Fibroblast of gingiva (primary cell): Measurements from ENCODE around the gene CUL1.

ENCODE experiments used
- DNase-seq: peaks from one replicate; pipeline ENCODE4 v3.0.0-alpha.2; 2011; ENCODE audit warnings: low read depth

The CUL1 gene

GRCh38 chr7:148698397-148699023 is at the start of gene CUL1:
TSS of gene CUL1 (plus strand) at chr7:148698903. CDS start at chr7:148730123, 31,220 bp downstream.
- peak; percentile 83 for DNase-seq

DNA sequence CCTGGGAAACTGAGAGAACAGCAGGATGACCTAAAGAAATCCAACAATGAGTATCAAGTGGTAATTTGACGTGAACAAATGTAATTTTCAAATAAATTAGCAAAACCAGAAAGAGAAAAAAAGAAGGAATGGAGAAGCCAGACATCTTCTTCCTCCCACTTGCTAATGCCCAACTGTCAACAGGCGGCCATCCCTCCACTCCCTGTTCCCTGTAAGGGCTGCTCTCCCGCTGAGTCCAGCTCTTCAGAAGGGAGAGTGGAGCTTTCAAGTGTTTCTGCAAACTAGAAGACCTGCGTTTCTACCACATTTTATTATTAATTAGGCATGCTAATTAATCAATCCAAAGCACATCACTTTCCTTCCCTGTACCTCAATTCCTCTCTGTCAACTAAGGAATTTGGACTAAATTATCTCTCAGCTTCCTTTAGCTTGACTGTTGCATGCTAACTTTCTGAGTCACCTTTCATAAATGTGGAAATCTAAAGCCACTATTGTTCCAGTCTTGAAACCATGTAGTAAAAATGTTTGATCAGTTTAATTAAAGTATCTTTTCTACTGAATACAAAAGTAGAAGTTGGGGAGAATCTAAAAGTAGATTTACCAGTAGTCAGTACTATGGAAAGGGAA is 48.4 kb upstream of the CUL1 start:
- no peak for DNase-seq

DNA sequence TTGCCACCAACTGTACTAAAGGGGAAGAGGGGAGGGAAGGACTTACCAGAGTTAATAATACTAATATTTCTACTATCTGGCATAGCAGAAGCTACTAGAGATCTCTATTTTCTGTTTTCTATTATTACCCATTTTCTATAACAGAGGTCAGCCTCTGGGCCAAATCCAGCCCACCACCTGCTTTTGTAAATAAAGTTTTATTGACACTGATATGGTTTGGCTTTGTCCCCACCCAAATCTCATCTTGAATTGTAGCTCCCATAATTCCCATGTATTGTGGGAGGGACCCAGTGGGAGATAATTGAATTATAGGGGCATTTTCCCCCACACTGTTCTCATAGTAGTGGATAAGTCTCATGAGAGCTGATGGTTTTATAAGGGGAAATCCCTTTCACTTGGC is 45.9 kb upstream of the CUL1 start:
- DNase-seq: no peak

- DNase-seq: no peak
These were observed 40.8 kb upstream of the CUL1 start for GRCh38 chr7:148657929-148658328.

DNA sequence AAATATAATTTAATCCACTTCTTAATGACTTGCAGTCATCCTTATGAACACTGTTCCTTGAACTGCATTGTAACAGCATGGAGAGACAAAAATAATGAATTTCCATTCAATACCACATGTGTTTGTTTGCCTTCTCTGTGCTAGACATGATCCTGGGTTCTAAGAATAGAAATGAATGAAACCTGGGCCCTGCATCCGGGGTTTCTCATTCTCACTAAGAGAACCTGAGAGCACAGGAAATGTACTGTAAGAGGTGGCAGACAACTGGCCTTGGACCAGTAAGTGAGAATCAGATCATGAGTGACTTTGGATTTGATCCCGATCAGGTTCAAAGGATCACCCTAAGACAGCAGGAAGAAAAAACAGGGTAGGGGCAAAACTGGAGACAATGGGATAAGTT is 37.2 kb upstream of the CUL1 start:
- DNase-seq: no peak

DNA sequence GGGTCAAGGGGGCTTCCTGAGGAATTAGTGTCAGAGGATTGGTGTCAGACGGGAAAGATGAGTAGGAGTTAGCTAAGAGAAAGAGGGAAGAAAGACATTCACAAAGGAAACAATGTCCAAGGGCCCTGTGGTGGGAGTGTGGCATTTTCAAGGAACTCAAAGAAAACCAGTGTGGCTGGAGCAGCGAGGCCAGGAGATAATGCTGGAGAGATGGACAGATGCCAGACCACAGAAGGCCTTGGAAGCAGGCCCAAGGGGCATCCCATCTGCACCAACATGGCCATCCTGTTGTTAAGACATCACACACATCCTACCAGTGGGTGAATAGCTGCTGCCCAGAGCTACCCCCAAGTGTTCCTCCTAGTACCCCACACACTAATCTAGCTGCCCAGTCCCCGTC is 36.1 kb upstream of the CUL1 start:
- DNase-seq: no peak

GRCh38 chr7:148664324-148664723 is 34.4 kb upstream of the CUL1 start:
- DNase-seq: peak; percentile 47

- no peak for DNase-seq
These were observed 33.5 kb upstream of the CUL1 start for GRCh38 chr7:148665221-148665620.

DNA sequence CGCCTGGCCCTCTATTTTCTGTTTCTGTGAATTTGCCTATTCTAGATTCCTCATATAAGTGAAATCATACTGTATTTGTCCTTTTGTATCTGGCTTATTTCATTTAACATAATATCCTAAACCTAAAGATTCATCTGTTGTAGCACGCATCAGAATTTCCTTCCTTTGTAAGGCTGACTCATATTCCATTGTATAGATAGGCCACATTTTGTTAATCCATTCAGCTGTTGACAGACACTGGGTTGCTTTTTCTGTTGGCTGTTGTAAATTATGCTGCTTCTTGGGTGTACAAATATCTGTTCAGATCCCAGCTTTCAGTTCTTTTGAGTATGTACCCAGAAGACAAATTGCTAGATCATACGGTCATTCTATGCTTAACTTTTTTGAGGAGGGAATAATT is 28.8 kb upstream of the CUL1 start:
- DNase-seq: no peak

DNA sequence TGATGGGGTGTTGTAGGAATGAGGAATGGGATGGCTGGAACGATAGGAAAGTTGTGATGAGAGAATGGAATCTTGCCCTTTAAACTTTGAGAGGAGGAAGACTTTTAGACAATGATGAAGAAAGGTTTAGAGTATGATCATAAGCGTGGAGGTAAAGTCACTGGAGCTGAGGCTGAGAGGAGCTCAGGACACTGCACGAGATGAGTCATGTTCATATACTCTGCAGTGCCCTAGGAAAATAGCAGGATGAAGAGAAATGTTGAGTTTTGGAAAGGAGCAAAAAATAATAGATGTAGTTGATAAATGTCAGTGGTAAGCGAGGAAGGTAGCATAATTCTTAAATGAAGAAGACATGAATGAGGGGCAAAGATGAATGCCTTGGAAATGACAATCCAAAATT is 28.3 kb upstream of the CUL1 start:
- no peak for DNase-seq

DNA sequence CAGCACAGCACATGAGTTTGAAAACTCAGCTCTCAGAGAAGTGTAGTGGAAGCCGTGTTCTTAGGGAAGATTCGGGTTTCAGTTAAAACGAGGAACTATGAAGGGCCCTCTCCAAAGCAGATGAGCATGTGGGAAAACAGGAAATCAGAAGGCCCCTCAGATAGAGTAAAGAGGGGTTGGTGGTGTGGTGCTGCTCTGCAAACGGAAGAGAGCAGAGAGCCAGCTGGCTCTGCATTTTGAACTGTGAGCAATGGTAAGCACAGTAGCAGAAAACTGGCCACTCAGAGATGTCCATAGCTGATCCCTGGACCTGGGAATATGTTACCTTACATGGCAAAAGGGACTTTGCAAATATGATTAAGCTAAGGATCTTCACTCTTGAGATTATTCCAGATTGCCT is 27.9 kb upstream of the CUL1 start:
- no peak for DNase-seq

DNA sequence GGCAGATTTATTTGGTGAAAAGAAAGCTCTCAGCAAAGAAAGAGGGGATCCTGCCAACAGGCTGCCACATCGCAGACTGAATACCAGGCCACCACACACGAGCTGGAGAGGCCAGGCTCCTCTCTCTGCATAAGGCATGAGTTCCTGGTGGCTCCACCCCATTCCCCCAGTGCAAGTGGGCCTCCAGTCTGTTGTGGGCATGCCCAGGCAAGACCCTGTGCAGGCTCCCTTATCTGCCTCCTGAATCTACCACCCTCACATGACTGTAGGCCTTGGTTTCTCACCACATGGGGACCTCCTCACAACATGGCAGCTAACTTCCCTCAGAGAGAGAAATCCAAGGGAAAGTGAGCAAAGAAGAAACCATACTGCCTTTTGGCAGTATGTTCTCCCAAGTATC is 26.7 kb upstream of the CUL1 start:
- no peak for DNase-seq

DNA sequence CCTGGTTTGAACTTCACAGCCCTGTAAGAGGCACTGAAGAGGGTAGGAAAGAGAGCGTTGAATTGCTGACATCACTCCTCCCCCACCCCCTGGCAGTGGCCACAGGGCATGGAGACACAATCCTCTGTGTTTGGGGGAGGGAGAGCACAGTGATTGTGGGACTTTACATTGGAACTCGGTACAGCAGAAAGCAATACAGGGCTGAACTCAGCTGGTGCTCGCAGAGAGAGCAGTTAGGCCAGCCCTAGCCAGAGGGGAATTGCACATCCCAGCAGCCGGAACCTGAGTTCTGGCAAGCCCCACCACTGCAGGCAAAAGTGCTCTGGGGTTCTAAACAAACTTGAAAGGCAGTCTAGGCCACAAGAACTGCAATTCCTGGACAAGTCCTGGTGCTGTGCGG is 24.0 kb upstream of the CUL1 start:
- DNase-seq: no peak

- DNase-seq: no peak
These were observed 22.4 kb upstream of the CUL1 start for GRCh38 chr7:148676291-148676690.

DNA sequence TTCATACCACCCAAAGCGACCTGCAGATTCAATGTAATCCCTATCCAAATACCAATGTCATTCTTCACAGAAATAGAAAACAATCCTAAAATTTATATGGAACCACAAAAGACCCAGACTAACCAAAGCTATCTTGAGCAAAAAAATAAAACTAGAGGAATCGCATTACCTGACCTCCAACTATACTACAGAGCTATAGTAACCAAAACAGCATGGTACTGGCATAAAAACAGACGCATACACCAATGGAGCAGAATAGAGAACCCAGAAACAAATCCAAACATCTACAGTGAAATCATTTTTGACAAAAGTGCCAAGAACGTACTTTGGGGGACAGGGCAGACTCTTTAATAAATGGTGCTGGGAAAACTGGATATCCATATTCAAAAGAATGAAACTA is 16.9 kb upstream of the CUL1 start:
- DNase-seq: no peak

DNA sequence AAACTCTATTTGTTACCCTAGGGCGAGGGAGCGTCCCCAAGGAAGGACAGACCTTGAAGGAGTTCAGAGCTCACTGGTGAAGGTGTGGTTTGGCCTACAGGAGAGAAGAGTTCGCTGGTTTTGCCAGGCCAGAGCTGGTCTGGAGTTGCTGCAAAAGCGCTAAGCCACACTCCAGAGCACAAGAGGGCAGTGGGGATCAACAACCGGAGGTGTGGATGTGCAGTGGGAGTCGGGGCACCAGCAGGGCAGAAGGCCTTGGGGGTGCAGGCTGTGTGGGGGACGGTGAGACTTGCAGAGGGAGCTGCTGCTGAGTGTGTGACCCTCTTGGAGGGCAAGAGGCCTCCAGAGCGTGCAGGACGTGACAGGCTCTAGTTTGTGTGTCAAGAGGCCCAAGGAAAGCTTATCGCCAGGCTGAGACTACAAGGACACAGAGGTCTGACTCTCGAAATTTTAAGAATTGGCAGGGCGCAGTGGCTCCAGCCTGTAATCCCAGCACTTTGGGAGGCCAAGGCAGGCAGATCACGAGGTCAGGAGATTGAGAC is 14.3 kb upstream of the CUL1 start:
- no peak for DNase-seq

DNA sequence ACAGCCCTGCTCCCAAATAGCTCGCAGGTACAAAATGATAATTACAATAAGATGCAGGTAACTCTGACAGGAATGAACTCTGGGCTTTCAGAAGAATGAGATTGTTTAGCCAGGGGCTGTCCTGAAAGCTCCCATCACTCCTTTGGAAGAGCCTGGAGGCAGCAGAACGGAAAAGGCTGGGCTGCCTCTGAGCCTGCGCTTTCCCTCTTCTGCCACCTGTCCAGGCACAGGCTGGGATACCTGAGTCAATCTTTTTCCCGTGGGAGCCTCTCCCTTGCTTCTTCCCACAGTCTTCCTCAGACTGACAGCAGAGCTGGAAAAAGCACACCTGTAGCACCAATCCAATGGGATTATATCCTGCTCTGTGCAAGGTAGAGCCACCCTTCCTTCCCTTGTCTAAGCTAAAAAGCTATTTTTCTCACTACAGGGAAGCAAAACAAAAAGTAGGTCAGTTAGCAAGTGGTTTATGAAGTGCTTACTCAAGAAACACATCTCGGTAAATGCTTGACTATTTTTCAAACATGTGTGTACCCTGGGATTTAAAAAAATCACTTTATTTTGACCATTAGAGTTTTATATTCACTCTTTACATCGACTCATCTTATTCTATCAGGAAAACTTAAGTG is 12.3 kb upstream of the CUL1 start:
- no peak for DNase-seq

DNA sequence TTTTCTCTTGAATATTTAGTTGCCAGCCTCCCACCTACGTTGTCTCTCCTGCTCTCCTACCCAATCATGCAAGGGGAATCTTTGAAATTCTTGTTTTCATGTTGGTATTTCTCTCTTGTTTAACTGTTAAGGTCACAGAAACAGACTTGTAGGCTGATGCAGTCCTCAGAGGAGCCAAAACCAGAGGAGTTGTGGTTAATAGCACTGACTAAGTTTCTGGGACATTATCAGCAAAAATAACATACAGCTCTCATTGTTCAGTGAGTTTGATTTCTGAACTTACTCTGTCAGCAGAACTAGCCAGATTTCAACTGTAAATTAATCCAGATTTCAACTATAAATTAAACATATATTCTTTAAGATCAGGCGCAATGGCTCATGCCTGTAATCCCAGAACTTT is 11.1 kb upstream of the CUL1 start:
- DNase-seq: no peak

GRCh38 chr7:148688526-148688925 is 10.2 kb upstream of the CUL1 start:
- DNase-seq: peak; percentile 13

DNA sequence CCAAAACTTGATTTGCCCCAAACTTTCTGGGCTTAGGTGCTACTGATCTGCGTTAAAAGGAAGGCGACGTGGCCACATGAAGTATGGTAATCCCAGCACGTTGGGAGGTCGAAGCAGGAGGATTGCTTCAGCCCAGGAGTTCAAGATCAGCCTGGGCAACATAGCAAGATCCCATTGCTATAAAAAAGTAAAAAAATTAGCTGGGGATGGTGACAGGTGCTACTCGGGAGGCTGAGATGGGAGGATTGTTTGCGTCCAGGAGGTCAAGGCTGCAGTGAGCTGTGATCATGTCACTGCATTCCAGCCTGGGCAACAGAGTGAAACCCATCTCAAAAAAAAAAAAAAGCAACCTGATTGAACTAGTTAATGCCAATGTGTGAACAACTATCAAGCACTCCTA is 5.1 kb upstream of the CUL1 start:
- no peak for DNase-seq

DNA sequence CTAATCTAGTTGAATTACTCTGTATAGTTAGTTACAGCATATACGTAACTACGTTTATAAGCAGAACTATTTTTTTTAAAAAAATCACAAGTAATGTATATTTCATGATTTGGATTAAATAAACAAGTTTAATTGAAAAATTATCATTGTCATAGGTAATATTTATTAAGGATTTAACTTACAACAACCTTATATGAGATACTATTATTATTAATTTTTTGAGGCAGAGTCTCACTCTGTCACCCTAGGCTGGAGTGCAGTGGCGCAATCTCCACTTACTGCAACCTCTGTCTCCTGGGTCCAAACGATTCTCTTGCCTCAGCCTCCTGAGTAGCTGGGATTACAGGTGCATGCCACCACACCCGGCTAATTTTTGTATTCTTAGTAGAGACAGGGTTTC is 4.1 kb upstream of the CUL1 start:
- DNase-seq: no peak

DNA sequence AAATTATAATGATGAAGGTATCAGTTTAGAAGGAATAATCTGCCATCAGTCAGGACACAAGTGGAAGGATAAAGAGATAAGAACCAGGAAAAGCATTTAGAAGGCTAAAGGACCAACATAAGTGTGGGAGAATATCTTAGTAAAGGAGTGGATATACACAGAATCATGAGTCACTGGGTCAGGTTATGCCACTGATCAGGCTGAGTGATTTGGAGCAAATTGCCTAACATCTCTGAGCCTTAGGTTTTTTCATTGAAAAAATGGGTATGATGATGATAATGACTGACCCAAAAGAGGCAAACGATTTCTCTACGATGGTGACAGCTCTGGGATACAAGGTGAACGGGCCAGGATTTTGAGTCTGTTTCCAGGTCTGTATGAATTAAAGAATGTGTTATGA is 2.8 kb upstream of the CUL1 start:
- no peak for DNase-seq

GRCh38 chr7:148696787-148697186 is 1.9 kb upstream of the CUL1 start:
- DNase-seq: no peak
